Colon (tissue), 2 donors: Measurements from ENCODE around the gene MTSS2.

ENCODE experiments used
- FAIRE-seq: peaks from 2 replicates; lab custom pipeline; 2012; peaks lifted over from hg19 to GRCh38; lab: Jason Lieb, UNC
- donor health status: control.
- donor health status: control.

MTSS2 gene

DNA sequence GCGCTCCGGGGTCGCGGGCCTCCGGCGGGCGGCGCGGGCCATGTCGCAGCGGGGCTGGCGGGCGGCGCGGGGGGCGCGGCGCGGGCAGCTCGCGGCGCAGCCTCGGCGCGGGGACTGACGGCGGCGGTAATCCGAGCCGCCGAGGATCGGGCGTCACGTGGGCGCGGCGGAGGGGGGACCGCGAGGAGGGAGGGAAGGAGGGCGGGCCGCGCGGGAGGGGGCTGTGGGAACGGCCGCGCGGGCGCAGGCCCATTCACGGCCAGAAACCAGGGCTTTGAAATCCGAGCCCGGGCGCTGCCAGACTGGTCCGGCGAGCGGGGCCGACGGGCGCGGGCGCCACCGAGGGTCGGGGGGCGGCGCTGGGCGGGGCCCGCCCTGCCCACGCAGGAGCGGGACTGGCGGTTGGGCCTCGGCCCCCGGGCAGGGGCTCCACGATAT, at the start of gene MTSS2:
Gene MTSS2, minus strand, starts transcription at position 116 of the 438 bp plus-strand sequence. CDS start 262 bp downstream, outside the sequence.
- FAIRE-seq: no peak

- no peak for FAIRE-seq
Observed at GRCh38 chr16:70735141-70735979, 49.5 kb upstream of the MTSS2 start.

DNA sequence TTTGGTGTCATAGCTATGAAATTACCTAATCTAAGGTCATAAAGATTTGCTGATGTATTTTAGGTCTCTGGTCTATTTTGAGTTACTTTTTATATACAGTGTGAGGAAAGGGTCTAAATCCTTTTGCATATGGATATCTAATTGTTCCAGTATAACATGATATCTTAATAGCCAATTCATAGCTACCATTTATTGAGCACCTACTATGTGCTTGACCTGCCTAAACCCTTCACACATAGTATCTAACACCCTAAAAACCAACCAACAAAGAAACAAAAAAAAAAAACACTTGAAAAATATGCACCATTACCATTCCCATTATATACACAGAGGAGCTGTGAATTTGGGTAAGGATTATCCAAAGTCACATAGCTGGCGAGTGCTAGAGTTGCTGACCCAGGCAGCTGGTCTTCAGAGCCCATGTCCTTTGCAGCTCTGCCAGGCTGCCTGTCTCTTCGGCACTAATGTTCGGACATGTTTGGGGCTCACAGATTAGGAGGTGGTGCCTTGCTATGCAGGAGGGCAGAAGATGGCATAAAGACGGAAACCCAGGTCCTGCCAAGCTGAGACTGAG, 48.8 kb upstream of the MTSS2 start:
- no peak for FAIRE-seq

DNA sequence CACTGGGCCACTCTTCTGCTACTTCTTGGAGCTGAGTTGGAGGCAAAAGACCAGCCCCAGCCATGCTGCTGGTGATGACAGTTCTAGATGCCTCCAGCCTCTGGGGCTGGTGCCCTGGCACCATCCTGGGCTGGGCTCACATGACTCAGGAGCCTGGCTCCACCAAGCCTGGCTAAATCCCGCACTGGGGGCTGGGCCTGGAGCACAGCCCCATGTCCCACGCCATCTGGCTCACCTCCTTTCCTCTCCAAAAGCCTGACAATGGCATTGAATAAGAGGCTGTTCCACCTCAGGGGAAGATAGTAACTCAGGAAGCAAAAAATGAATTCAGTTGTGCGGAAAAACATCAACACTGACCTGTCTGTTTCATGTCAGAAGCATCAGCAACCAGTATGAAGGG, 45.1 kb upstream of the MTSS2 start:
- no peak for FAIRE-seq

GRCh38 chr16:70730031-70730430, 44.2 kb upstream of the MTSS2 start:
- no peak for FAIRE-seq

DNA sequence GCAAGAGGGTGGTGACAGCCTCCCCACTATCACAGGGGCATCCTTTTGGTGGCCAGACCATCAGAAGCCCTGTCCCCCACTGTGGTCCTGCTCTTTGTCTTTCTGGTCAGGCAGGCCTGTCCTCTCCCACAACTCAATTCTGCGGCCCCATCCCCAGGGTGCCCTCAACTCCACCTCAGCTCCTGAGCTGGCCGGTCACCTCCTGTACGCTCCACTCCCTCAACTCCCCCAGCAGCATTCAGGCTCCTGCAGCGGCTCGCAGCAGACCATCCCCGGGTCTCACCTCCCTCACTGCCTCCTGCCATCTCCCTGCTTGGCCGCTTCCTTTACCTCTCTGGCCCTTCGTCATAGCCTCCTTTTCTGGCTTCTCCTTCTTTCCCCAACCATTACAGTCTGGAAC, 43.4 kb upstream of the MTSS2 start:
- no peak for FAIRE-seq

- FAIRE-seq: no peak
Observed at GRCh38 chr16:70728150-70728549, 42.3 kb upstream of the MTSS2 start.

DNA sequence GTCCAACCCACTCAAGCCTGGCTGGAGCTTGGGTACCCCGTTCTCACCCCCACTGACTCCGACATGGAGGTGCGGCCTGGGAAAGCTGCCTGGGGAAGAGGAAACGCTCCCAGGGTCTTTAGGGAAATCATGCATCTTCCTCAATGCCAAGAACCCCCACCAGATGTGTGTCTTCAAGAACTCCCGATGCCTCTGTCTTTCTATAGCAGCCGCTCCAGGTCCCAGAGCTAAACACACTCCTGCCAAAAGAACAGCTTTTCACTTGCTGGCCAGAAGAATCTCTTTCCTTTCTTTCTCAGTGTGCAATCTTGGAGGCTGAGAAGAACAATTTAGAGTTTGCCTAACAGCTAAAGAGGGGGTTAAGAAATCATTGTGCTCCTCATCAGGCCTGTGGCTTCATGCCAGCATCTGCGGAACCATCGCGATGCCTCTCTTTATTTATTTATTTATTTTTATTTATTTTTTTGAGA, 41.1 kb upstream of the MTSS2 start:
- no peak for FAIRE-seq

DNA sequence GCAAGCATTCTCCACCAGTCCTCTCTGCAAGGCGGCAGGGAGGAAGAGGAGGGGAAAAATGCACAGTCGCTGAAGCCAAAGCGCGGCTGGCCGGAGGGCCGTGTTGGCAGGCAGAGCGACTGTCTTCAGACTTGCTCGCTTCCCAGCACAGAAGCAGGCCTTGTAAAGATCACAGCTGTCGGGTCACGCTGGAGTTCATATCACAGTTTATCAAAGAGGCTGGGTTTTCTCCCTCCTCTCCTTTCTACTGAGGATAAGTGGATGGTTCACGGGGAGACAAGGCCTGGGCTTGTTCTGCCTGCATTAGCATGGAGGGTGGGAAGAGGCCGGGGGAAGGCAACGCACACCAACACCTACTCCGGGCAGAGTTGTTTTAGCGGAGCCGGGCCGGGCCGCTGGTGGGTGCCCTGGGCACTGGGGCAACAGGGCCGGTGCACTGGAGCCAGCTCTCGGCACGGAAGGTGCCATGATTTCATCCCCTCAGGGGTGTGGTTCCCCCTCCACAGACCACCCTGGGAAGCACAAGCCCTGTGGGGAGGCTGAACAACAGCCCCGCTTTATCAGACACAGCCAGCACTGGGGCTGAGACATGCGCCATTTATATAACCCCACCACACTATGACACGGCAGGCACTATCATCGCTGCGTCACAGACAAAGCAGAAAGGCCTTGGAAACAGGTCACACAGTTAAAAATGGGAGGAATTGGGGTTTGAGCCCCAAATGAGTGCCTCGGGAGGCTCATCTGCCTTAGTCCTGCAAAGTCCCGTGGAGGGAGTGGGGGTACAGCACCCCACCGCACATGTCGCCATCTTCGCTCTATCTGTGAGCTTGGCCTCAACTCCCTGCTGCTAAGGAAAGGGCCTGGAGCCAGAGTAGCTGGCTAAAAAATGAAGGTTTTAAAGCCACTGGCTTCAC, 40.3 kb upstream of the MTSS2 start:
- FAIRE-seq: no peak

GRCh38 chr16:70725024-70725911, 39.4 kb upstream of the MTSS2 start:
- FAIRE-seq: no peak

- FAIRE-seq: no peak
Observed at GRCh38 chr16:70724146-70725023, 38.5 kb upstream of the MTSS2 start.

GRCh38 chr16:70723740-70724145, 37.9 kb upstream of the MTSS2 start:
- no peak for FAIRE-seq

DNA sequence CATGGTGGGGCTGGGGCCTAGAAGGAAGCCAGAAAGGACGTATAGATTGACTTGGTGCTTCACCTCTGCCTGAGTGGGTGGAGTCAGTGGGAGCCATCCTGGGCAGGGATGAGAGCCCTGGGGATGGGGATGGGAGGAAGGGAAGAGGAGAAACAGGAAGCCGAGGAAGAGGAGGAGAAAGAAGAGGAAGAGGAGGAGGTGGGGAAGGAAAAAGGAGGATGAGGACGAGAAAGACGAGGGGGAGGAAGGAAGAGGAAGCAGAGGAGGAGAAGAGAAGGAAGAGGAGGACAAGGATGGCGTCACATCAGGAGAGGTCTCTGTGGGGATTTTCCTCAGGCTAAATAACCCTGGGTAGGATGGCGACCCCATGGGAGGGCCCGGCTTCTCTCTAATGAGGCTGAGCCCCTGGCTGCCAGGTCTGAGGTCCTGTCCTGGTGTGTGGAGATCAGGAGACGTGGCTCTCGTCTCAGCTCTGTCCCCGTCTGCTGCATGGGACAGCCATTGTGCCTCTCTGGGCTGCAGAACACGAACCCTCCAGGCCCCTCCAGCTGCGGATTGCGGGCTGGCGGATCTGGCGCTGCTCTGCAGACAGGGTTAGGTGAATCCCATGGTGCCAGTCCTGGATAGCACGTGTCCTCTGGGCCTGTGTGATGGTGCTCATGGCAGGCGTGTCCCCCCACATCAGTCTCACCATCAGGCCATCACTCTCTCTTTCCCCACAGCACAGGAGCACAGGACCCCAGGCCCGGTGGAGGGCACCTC, 35.5 kb upstream of the MTSS2 start:
- no peak for FAIRE-seq

DNA sequence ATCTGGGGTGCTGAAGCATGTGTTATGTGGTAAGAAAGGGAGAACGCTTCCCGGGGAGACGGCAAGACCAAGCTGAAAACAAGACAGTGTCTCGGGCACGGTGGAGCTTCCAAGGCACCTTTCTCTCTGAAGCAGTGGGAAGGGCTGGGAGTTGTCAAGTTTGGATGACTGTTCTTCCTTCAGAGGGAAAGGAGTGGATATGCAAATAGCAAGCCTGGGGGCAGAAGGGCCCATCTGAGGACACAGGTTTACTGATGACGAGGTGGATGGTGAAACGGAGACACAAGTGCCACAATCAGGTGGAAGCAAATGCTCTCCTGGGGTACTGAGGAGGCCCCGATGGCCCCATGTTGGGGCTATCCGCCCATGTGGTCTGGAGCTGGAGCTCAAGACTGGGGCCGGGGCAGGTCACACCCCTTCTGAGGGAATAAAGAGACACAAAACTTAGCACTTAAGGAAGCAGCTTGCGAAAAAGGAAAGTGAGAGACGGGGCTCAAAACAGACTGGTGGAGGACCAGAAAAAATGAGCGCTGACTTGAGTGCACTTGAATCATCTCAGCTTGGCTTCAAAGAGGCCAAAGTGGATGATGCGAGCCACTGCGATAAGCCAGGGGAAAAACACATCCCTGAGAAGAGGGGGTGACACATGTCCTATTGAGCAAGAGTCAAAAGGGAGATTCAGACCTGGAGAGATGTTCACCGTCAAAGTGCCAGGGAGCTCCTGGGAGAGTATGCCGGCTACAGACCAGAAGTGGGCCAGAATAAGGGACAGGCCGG, 34.8 kb upstream of the MTSS2 start:
- FAIRE-seq: no peak

- FAIRE-seq: no peak
Observed at GRCh38 chr16:70717065-70717464, 31.2 kb upstream of the MTSS2 start.

- FAIRE-seq: no peak
Observed at GRCh38 chr16:70715860-70716357, 30.1 kb upstream of the MTSS2 start.

GRCh38 chr16:70715055-70715858, 29.4 kb upstream of the MTSS2 start:
- no peak for FAIRE-seq

DNA sequence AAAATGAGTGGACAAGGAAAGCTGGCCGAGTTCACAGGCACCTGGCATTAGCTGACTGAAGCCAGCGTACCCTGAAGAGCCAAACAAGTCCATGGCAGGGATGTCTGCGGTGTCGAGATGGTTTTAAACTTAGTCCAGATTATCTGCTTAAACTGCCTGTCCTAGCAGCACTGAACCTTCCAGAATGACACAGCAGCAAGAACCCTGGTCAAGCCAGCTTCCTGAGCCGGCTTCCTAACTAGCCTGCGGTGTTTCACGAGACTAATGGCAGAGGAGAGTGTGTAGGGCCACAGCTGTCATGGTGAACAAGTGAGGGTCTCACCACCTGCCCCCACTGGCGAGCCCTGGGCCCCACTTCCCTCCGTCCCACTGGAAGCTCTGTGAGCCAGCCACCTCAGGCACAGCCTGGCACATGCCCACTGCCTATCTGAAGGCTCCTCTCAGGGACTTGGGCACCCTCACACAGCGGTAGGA, 28.8 kb upstream of the MTSS2 start:
- no peak for FAIRE-seq
